ENCODE results near the gene MAN1B1. TPM values are rescaled to one million over a fixed set of nuclear protein-coding genes. Genes with fewer than 3 reads are reported as not detected.

MAN1B1 gene
- total RNA-seq, 1 experiment from 2014 or later: 57.2 TPM

DNA sequence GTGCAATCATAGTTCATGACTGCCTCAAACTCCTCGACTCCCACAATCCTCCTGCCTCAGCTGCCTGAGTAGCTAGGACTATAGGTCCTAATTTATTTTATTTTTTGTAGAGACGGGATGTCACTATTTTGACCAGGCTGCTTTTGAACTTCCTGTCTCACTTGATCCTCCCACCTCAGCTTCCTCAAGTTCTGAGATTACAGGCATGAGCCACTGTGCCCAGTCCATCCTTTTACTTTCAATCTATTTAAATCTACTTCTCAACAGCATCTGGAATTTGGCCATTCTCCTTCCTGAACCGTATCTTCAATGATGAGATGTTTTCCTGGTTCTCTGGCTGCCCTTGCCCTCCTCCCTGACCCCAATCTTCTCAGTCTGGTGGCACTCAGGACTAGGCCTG, 40.0 kb downstream of the MAN1B1 start:
- H3K9me3 ChIP-seq (ENCODE audit: control insufficient read depth, insufficient read depth, low read depth, low read length): no peaks in the 10 kb centered on the region
- H3K27ac ChIP-seq (ENCODE audit: low read length): peak overlapping the region; percentile 91
- TF ChIP-seq, protein P1, sequence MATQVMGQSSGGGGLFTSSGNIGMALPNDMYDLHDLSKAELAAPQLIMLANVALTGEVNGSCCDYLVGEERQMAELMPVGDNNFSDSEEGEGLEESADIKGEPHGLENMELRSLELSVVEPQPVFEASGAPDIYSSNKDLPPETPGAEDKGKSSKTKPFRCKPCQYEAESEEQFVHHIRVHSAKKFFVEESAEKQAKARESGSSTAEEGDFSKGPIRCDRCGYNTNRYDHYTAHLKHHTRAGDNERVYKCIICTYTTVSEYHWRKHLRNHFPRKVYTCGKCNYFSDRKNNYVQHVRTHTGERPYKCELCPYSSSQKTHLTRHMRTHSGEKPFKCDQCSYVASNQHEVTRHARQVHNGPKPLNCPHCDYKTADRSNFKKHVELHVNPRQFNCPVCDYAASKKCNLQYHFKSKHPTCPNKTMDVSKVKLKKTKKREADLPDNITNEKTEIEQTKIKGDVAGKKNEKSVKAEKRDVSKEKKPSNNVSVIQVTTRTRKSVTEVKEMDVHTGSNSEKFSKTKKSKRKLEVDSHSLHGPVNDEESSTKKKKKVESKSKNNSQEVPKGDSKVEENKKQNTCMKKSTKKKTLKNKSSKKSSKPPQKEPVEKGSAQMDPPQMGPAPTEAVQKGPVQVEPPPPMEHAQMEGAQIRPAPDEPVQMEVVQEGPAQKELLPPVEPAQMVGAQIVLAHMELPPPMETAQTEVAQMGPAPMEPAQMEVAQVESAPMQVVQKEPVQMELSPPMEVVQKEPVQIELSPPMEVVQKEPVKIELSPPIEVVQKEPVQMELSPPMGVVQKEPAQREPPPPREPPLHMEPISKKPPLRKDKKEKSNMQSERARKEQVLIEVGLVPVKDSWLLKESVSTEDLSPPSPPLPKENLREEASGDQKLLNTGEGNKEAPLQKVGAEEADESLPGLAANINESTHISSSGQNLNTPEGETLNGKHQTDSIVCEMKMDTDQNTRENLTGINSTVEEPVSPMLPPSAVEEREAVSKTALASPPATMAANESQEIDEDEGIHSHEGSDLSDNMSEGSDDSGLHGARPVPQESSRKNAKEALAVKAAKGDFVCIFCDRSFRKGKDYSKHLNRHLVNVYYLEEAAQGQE (IDR thresholded peaks at IDR 0.05; ENCODE audit: insufficient read depth in 1 of 2, low read depth in 2 of 2, low read length in 1 of 2): no peak
- no peak for TF ChIP-seq SIN3A (IDR thresholded peaks at IDR 0.05; ENCODE audit: borderline replicate concordance, insufficient read depth, low read depth, low read length)
- TF ChIP-seq, protein P2, sequence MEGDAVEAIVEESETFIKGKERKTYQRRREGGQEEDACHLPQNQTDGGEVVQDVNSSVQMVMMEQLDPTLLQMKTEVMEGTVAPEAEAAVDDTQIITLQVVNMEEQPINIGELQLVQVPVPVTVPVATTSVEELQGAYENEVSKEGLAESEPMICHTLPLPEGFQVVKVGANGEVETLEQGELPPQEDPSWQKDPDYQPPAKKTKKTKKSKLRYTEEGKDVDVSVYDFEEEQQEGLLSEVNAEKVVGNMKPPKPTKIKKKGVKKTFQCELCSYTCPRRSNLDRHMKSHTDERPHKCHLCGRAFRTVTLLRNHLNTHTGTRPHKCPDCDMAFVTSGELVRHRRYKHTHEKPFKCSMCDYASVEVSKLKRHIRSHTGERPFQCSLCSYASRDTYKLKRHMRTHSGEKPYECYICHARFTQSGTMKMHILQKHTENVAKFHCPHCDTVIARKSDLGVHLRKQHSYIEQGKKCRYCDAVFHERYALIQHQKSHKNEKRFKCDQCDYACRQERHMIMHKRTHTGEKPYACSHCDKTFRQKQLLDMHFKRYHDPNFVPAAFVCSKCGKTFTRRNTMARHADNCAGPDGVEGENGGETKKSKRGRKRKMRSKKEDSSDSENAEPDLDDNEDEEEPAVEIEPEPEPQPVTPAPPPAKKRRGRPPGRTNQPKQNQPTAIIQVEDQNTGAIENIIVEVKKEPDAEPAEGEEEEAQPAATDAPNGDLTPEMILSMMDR (IDR thresholded peaks at IDR 0.05): no peak
- TF ChIP-seq TCF7L2 (IDR thresholded peaks at IDR 0.05; ENCODE audit: low read depth, low read length): no peak
- ChIA-PET POLR2A (no interaction called here), CTCF (no interaction called here)
- BruUV-seq (replicated peaks): TSS peak; percentile 61
- ATAC-seq (no peak), DNase-seq (ENCODE audit: low read depth, low spot score) (no peak)
- in situ Hi-C loops (cut with HindIII; ENCODE audit: low pct_unique_long_range_greater_than_20kb, low sequenced_read_pairs) (no loop called here), intact Hi-C loops (cut with micrococcal nuclease; ENCODE audit: unreplicated experiment) (no loop called here)
- H3K4me3 ChIP-seq (ENCODE audit: low read depth in 2 of 2, low read length in 2 of 2): no peak overlapping the region; a peak in 1 of 4 replicates
- no peaks in the 10 kb centered on the region for H3K27me3 ChIP-seq (ENCODE audit: control insufficient read depth, insufficient read depth, low read length)
- peaks cover 7% of the 10 kb centered on the region; the same call in 1 of the 2 replicates for H3K4me1 ChIP-seq (ENCODE audit: control insufficient read depth, insufficient read depth, low read length)
- H3K36me3 ChIP-seq (ENCODE audit: control insufficient read depth, insufficient read depth, low read length): 0 out of 2 replicates have a peak, but pooled peaks cover 3% of the 10 kb centered on the region

GRCh38 chr9:137127301-137128157, 40.7 kb downstream of the MAN1B1 start:
- no peaks in the 10 kb centered on the region for H3K9me3 ChIP-seq (ENCODE audit: control insufficient read depth, insufficient read depth, low read depth, low read length)
- 0 out of 2 replicates have a peak, but pooled peaks cover 3% of the 10 kb centered on the region for H3K36me3 ChIP-seq (ENCODE audit: control insufficient read depth, insufficient read depth, low read length)
- H3K4me1 ChIP-seq (ENCODE audit: control insufficient read depth, insufficient read depth, low read length): peaks cover 3% of the 10 kb centered on the region; the same call in 1 of the 2 replicates
- DNase-seq (ENCODE audit: low read depth, low spot score) (no peak), ATAC-seq (no peak)
- H3K27ac ChIP-seq (ENCODE audit: low read length): peak overlapping the region; percentile 91
- intact Hi-C loops (cut with micrococcal nuclease; ENCODE audit: unreplicated experiment) (no loop called here), in situ Hi-C loops (cut with HindIII; ENCODE audit: low pct_unique_long_range_greater_than_20kb, low sequenced_read_pairs) (no loop called here)
- no TSS peak for BruUV-seq (replicated peaks)
- peak overlapping the region; percentile 68 to 75 for H3K4me3 ChIP-seq (ENCODE audit: low read depth in 2 of 2, low read length in 2 of 2)
- POLR2A ChIA-PET: no interaction called here
- CTCF ChIA-PET: interaction anchor here (0.7 to 0.8 kb wide), 2 partner anchors 35 to 89 kb away, joined by 5 to 7 read pairs; no protein-coding TSS in a partner anchor
- H3K27me3 ChIP-seq (ENCODE audit: control insufficient read depth, insufficient read depth, low read length): no peaks in the 10 kb centered on the region
- TF ChIP-seq POLR2AphosphoS5 (IDR thresholded peaks at IDR 0.05; ENCODE audit: low read depth, low read length) (no peak), SIN3A (IDR thresholded peaks at IDR 0.05; ENCODE audit: borderline replicate concordance, insufficient read depth, low read depth, low read length) (no peak), TCF7L2 (IDR thresholded peaks at IDR 0.05; ENCODE audit: low read depth, low read length) (no peak)
- TF ChIP-seq, protein P1 (IDR thresholded peaks at IDR 0.05; ENCODE audit: insufficient read depth in 1 of 2, low read depth in 2 of 2, low read length in 1 of 2): no peak
- TF ChIP-seq, protein P2 (IDR thresholded peaks at IDR 0.05): no peak
